Kidney epithelial cell (primary cell): ENCODE results near the gene ITPR3. TPM values are rescaled to one million over a fixed set of nuclear protein-coding genes. Genes with fewer than 3 reads are reported as not detected.

Experiments used
- DNase-seq: peaks from one replicate; pipeline ENCODE4 v3.0.0-alpha.2; 2010; ENCODE audit warnings: low read depth
- H3K27me3 ChIP-seq: 2 replicates; pipeline ENCODE4 v1.6.0; 2011; ENCODE audit warnings: low read length; ENCODE audit not compliant: control insufficient read depth, insufficient read depth
- H3K36me3 ChIP-seq: 2 replicates; pipeline ENCODE4 v1.5.1; 2011; ENCODE audit warnings: low read length; ENCODE audit not compliant: control insufficient read depth, insufficient read depth
- H3K4me3 ChIP-seq: 2 replicates; pipeline ENCODE4 v1.5.1; 2011; ENCODE audit warnings: low read depth, mild to moderate bottlenecking, control low read depth, low read length
- total RNA-seq: library from RNA; depleted of rRNA; stranded (reverse); fragments of >200 nt; gene quantifications from 2 replicates; pipeline ENCODE4 v1.2.3, GENCODE V29; 2015
- TF ChIP-seq, protein P1 (sequence below): IDR thresholded peaks from 2 replicates; pipeline ENCODE4 v1.5.1; 2011; ENCODE audit warnings: mild to moderate bottlenecking, moderate library complexity, low read length, control low read depth, inconsistent platforms; ENCODE audit not compliant: insufficient read depth, poor library complexity, severe bottlenecking

Gene ITPR3
- total RNA-seq, 1 donor from 2014 or later = 147 TPM

DNA sequence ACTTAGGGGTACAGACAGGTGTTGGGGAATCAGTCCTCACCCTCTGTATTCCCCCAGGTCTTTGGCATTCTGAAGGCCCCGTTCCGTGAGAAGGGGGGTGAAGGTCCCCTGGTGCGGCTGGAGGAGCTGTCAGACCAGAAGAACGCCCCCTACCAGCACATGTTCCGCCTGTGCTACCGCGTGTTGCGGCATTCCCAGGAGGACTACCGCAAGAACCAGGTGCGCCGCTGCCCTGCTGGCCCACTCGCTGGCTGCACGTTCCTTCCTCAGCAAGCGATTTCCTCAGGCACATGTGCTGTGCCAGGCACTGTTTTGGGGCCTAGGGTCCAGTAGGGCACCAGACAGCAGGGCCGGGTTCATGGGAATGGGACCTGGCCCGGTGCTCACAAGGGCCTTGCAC, 46.0 kb downstream of the ITPR3 start:
- no peak for DNase-seq
- no peaks in the 10 kb centered on the region for H3K27me3 ChIP-seq
- TF ChIP-seq, protein P1, sequence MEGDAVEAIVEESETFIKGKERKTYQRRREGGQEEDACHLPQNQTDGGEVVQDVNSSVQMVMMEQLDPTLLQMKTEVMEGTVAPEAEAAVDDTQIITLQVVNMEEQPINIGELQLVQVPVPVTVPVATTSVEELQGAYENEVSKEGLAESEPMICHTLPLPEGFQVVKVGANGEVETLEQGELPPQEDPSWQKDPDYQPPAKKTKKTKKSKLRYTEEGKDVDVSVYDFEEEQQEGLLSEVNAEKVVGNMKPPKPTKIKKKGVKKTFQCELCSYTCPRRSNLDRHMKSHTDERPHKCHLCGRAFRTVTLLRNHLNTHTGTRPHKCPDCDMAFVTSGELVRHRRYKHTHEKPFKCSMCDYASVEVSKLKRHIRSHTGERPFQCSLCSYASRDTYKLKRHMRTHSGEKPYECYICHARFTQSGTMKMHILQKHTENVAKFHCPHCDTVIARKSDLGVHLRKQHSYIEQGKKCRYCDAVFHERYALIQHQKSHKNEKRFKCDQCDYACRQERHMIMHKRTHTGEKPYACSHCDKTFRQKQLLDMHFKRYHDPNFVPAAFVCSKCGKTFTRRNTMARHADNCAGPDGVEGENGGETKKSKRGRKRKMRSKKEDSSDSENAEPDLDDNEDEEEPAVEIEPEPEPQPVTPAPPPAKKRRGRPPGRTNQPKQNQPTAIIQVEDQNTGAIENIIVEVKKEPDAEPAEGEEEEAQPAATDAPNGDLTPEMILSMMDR = no peak
- H3K36me3 ChIP-seq = peaks cover 6% of the 10 kb centered on the region
- H3K4me3 ChIP-seq = no peak overlapping the region

- no peak for DNase-seq
- peaks cover 6% of the 10 kb centered on the region for H3K36me3 ChIP-seq
- TF ChIP-seq, protein P1 = no peak
- no peak overlapping the region for H3K4me3 ChIP-seq
- no peaks in the 10 kb centered on the region for H3K27me3 ChIP-seq
Observed at GRCh38 chr6:33667776-33668175, 46.7 kb downstream of the ITPR3 start.

DNA sequence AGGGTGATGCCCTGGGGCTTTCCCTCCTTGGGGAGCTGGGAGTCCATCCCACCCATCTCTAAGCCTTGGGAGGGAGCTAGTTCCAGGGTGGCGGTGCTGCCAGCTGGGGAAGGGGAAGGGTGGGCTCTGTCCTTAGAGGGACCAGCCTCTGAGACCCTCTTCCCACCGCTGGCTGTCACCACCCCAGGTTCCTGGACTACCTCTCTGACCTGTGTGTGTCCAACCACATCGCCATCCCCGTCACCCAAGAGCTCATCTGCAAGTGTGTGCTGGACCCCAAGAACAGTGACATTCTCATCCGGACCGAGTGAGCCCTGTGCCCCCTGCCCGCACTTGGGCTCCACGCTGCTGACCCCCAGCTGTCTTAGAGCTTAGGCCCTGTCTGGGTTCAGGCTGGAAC, 47.2 kb downstream of the ITPR3 start:
- peaks cover 6% of the 10 kb centered on the region for H3K36me3 ChIP-seq
- no peak overlapping the region for H3K4me3 ChIP-seq
- no peaks in the 10 kb centered on the region for H3K27me3 ChIP-seq
- TF ChIP-seq, protein P1 = no peak
- DNase-seq = no peak

DNA sequence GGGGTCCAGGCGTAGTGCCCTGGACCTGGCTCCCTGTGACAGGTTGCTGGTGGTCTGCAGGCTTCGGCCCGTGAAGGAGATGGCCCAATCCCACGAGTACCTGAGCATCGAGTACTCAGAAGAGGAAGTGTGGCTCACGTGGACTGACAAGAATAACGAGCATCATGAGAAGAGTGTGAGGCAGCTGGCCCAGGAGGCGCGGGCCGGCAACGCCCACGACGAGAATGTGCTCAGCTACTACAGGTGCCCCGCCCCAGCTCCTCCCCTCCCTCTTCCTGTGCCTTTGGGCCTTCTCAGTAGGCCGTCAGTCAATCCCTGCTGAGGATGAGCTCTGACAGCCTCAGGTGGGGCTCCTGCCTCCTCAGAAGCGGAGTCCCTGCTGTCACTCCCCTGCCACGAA, 47.8 kb downstream of the ITPR3 start:
- no peak for DNase-seq
- H3K36me3 ChIP-seq = peaks cover 6% of the 10 kb centered on the region
- TF ChIP-seq, protein P1 = no peak
- no peak overlapping the region for H3K4me3 ChIP-seq
- H3K27me3 ChIP-seq = no peaks in the 10 kb centered on the region

- no peak for DNase-seq
- H3K36me3 ChIP-seq = peaks cover 6% of the 10 kb centered on the region
- no peaks in the 10 kb centered on the region for H3K27me3 ChIP-seq
- H3K4me3 ChIP-seq = no peak overlapping the region
- TF ChIP-seq, protein P1 = no peak
Observed at GRCh38 chr6:33670086-33670660, 49.1 kb downstream of the ITPR3 start.

GRCh38 chr6:33670971-33671743, 50.0 kb downstream of the ITPR3 start:
- TF ChIP-seq, protein P1 = no peak
- Histone ChIP-seq H3K27me3 (no peaks in the 10 kb centered on the region), H3K36me3 (peaks cover 6% of the 10 kb centered on the region), H3K4me3 (no peak overlapping the region)
- DNase-seq = no peak
